Activated T-cell treated with anti-CD3 and anti-CD28 coated beads for 24 hours (primary cell): ENCODE data around the gene KIF1A.
"Not testable (repeated sequence)": the region's sequence is repeated elsewhere in the genome, so short reads cannot be mapped to it uniquely, and the experiment has no call there.

ENCODE experiments used
- DNase-seq: peaks from one replicate; pipeline ENCODE4 v3.0.0-alpha.2; 2020; ENCODE audit warnings: low read depth

Gene KIF1A

GRCh38 chr2:240787521-240788472, 32.2 kb downstream of the KIF1A start:
- no peak for DNase-seq

- DNase-seq, result no peak
These were observed 33.1 kb downstream of the KIF1A start for GRCh38 chr2:240786871-240787311.

GRCh38 chr2:240786355-240786841, 33.6 kb downstream of the KIF1A start:
- DNase-seq, result no peak

GRCh38 chr2:240785424-240786335, 34.3 kb downstream of the KIF1A start:
- DNase-seq, result no peak

- no peak for DNase-seq
These were observed 35.2 kb downstream of the KIF1A start for GRCh38 chr2:240784629-240785423.

GRCh38 chr2:240783819-240784621, 36.0 kb downstream of the KIF1A start:
- DNase-seq, result no peak

GRCh38 chr2:240782886-240783818, 36.9 kb downstream of the KIF1A start:
- DNase-seq, result no peak

- no peak for DNase-seq
These were observed 37.7 kb downstream of the KIF1A start for GRCh38 chr2:240782221-240782885.

GRCh38 chr2:240781471-240782220, 38.4 kb downstream of the KIF1A start:
- DNase-seq, result no peak

GRCh38 chr2:240780023-240780700, 39.9 kb downstream of the KIF1A start:
- no peak for DNase-seq

GRCh38 chr2:240779250-240779832, 40.7 kb downstream of the KIF1A start:
- not testable (repeated sequence) for DNase-seq

- DNase-seq, result no peak
These were observed 41.6 kb downstream of the KIF1A start for GRCh38 chr2:240778426-240778825.

GRCh38 chr2:240777456-240778212, 42.4 kb downstream of the KIF1A start:
- no peak for DNase-seq

GRCh38 chr2:240775905-240776304, 44.1 kb downstream of the KIF1A start:
- no peak for DNase-seq

- no peak for DNase-seq
These were observed 45.2 kb downstream of the KIF1A start for GRCh38 chr2:240774856-240775255.

- no peak for DNase-seq
These were observed 50.9 kb downstream of the KIF1A start for GRCh38 chr2:240769096-240769495.

- DNase-seq, result no peak
These were observed 51.8 kb downstream of the KIF1A start for GRCh38 chr2:240768216-240768615.
